Fibroblast of pulmonary artery (primary cell): ENCODE measurements around the gene TMX4.

ENCODE experiments used
- DNase-seq: peaks from one replicate; pipeline ENCODE4 v3.0.0-alpha.2; 2010; ENCODE audit warnings: low read depth
- H3K4me3 ChIP-seq: replicated peaks from 2 replicates; pipeline ENCODE4 v1.5.1; 2011; ENCODE audit warnings: low read depth, mild to moderate bottlenecking, control low read depth, low read length, moderate library complexity
- TF ChIP-seq, protein P1 (sequence below): IDR thresholded peaks from 2 replicates; pipeline ENCODE4 v1.5.1; 2011; ENCODE audit warnings: mild to moderate bottlenecking, control low read depth, low read length, inconsistent platforms; ENCODE audit errors: missing control alignments

TMX4 gene

DNA sequence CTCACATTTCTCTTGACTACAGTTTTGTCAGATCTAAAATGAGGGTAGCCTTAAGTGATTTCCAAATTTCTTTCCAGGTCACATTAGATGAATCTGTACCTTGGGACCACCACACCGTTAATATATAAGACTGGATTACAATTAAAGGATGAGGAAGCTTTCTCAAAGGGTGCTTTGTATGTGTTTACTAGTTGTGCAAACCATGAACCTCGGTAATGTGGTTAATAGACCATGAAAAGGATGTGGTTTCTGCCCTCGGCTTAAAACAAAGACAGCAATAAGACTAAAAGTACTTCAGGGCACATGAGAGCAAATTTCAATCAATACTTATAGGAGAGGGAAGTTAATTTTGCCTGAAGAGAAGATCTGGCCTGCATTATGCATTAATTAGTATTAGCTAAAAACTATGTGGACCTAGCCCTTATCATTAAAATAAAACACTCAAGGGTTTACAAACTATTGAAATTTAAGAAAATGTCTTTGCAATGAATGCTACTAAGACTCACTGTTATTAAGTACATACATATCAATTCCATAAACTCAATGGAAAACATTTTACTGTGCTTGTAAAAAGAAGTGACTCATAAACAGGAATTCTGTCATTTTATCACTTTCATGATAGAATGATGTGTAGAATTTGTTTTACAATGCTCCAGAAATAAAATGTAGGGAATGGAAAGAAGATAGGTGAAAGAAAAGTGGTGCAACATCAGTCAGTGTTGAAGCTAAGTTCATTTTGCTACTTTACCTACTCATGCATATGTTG is 936 bp upstream of the TMX4 start:
- H3K4me3 ChIP-seq = no peak overlapping the region

GRCh38 chr20:8019998-8020247 is 362 bp upstream of the TMX4 start:
- TF ChIP-seq, protein P1, sequence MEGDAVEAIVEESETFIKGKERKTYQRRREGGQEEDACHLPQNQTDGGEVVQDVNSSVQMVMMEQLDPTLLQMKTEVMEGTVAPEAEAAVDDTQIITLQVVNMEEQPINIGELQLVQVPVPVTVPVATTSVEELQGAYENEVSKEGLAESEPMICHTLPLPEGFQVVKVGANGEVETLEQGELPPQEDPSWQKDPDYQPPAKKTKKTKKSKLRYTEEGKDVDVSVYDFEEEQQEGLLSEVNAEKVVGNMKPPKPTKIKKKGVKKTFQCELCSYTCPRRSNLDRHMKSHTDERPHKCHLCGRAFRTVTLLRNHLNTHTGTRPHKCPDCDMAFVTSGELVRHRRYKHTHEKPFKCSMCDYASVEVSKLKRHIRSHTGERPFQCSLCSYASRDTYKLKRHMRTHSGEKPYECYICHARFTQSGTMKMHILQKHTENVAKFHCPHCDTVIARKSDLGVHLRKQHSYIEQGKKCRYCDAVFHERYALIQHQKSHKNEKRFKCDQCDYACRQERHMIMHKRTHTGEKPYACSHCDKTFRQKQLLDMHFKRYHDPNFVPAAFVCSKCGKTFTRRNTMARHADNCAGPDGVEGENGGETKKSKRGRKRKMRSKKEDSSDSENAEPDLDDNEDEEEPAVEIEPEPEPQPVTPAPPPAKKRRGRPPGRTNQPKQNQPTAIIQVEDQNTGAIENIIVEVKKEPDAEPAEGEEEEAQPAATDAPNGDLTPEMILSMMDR = no peak
- peak overlapping the region; percentile 80 for H3K4me3 ChIP-seq
- no peak for DNase-seq

More for the DNA sequence above, 936 bp upstream of the TMX4 start:
- TF ChIP-seq, protein P1 = no peak
- DNase-seq = no peak

DNA sequence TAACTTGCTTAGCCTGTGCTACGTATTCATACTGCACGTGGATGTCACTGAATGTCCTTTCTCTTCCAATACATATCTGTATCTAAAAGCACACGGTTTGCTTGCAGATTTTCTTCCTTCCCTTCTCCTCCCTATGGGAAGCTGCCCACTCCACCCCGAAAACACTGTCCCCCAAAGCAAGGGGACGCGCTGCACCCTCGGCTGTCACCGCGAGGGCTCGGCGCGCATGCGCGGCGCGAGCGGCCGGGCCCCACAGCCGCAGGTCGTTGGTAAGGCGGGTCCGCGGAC is 659 bp downstream of the TMX4 start:
- peak; percentile 53 for DNase-seq
- H3K4me3 ChIP-seq = peak overlapping the region; percentile 80
- TF ChIP-seq, protein P1 = no peak

DNA sequence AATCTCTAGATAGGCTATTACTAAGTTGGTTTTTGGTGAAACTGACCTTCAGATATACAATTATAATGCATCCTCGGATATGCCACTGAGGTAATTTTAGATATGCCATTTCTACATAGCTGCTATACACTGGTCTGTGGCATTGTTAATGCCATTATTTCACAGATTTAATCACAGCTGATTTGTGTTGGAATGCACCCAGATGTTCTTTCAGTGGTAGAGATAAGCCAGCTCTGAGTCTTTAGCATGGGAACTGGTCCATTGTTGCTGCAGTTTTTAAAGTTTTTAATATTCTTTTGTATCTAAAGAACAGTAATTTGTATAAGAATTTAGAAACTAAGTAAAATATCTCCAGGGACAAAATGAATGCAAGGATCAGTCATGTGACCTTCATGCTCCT is 6.8 kb downstream of the TMX4 start:
- peak; percentile 16 for DNase-seq
- TF ChIP-seq, protein P1 = no peak
- H3K4me3 ChIP-seq = no peak overlapping the region

DNA sequence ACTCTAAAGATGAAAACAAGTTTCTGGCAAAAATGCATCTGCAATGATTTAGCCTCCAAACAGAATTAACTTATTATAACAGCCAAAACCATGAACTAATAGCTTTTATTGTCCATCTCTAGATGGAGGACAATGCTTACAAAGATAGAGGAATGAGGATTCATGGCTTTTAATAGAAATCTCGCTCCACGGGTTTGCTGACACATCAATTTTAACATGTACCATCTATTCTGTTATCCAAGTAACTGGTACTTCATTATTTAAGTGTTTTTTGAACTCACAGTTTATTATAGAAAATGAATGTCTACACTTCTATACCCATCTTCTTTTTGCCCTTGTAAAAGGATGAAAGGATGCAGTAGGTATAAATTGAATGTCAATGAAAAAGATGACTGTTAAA is 10.8 kb downstream of the TMX4 start:
- no peak overlapping the region for H3K4me3 ChIP-seq
- no peak for DNase-seq
- TF ChIP-seq, protein P1 = no peak

GRCh38 chr20:8007490-8007889 is 12.1 kb downstream of the TMX4 start:
- TF ChIP-seq, protein P1 = no peak
- no peak overlapping the region for H3K4me3 ChIP-seq
- no peak for DNase-seq
